HepG2 (cell line): ENCODE measurements around the gene IL27RA. TPM values are rescaled to one million over a fixed set of nuclear protein-coding genes. Genes with fewer than 3 reads are reported as not detected.

Source experiments
- AHR ChIP-seq: IDR thresholded peaks from 2 replicates; pipeline ENCODE4 v1.6.1; 2018; ENCODE audit warnings: missing genetic modification reagents, missing compliant biosample characterization
- CSRNP1 ChIP-seq: sonication (generic); formaldehyde crosslinking; IDR thresholded peaks from 2 replicates; pipeline ENCODE4 v1.8.1; 2023; ENCODE audit warnings: mild to moderate bottlenecking, missing genetic modification reagents
- DRAP1 ChIP-seq: IDR thresholded peaks from 2 replicates; pipeline ENCODE4 v1.6.1; 2016; ENCODE audit warnings: missing genetic modification reagents, missing compliant biosample characterization
- FOXO1 ChIP-seq: sonication (generic); formaldehyde crosslinking; IDR thresholded peaks from 2 replicates; pipeline ENCODE4 v1.4.0; 2020; ENCODE audit warnings: missing genetic modification reagents
- GABPA ChIP-seq, 2 experiments: IDR thresholded peaks; 2 replicates each; pipeline ENCODE4 v1.6.1; 2011 to 2016; ENCODE audit warnings: low read depth in 2 of 2, low read length in 1 of 2, missing biosample characterization in 1 of 2, missing genetic modification characterization in 1 of 2
- HMG20A ChIP-seq: IDR thresholded peaks from 2 replicates; pipeline ENCODE4 v1.6.1; 2016; ENCODE audit warnings: borderline replicate concordance
- KLF16 ChIP-seq, 2 experiments: sonication (generic) in 1 of 2; formaldehyde crosslinking in 1 of 2; IDR thresholded peaks; 2 replicates each; pipeline versions ENCODE4 v1.6.1 to v1.8.0; 2016 to 2023; ENCODE audit warnings: missing genetic modification reagents in 2 of 2, missing compliant biosample characterization in 1 of 2
- MIXL1 ChIP-seq: IDR thresholded peaks from 2 replicates; pipeline ENCODE4 v1.6.1; 2016
- MTF2 ChIP-seq: sonication (generic); formaldehyde crosslinking; IDR thresholded peaks from 2 replicates; pipeline ENCODE4 v1.5.0; 2020; ENCODE audit warnings: missing genetic modification reagents, borderline replicate concordance
- RFX1 ChIP-seq: fragments of 450-650 bp; IDR thresholded peaks from 2 replicates; pipeline ENCODE4 v1.6.1; 2017
- RFX5 ChIP-seq: IDR thresholded peaks from 2 replicates; pipeline ENCODE4 v1.6.1; 2011; ENCODE audit warnings: low read depth, low read length, improper control_type of control experiment
- RNF2 ChIP-seq: fragments of 450-650 bp; conservative IDR thresholded peaks from 2 replicates; pipeline ENCODE4 v1.6.1; 2016; ENCODE audit warnings: low read depth
- SIN3B ChIP-seq: fragments of 150-350 bp; IDR thresholded peaks from 2 replicates; pipeline ENCODE4 v1.6.1; 2014; ENCODE audit warnings: low read length
- TBX3 ChIP-seq: fragments of 450-650 bp; IDR thresholded peaks from 2 replicates; pipeline ENCODE4 v1.6.1; 2017; ENCODE audit warnings: antibody characterized with exemption, mild to moderate bottlenecking, inconsistent platforms, borderline replicate concordance
- ZKSCAN8 ChIP-seq: IDR thresholded peaks from 2 replicates; pipeline ENCODE4 v1.6.1; 2016; ENCODE audit warnings: borderline replicate concordance, missing genetic modification reagents, missing compliant biosample characterization
- ZNF234 ChIP-seq: sonication (generic); formaldehyde crosslinking; conservative IDR thresholded peaks from 2 replicates; pipeline ENCODE4 v1.5.1; 2020; ENCODE audit warnings: mild to moderate bottlenecking, missing genetic modification reagents
- ZNF484 ChIP-seq: sonication (generic); formaldehyde crosslinking; IDR thresholded peaks from 2 replicates; pipeline ENCODE4 v1.5.1; 2020; ENCODE audit warnings: mild to moderate bottlenecking, low read depth, missing genetic modification reagents, borderline replicate concordance
- ZNF513 ChIP-seq: sonication (generic); formaldehyde crosslinking; conservative IDR thresholded peaks from 2 replicates; pipeline ENCODE4 v1.5.0; 2020; ENCODE audit warnings: missing genetic modification reagents
- ZNF609 ChIP-seq: sonication (generic); formaldehyde crosslinking; IDR thresholded peaks from 2 replicates; pipeline ENCODE4 v1.4.0; 2020; ENCODE audit warnings: mild to moderate bottlenecking, missing genetic modification reagents, borderline replicate concordance
- ZNF740 ChIP-seq: sonication (generic); formaldehyde crosslinking; IDR thresholded peaks from 2 replicates; pipeline ENCODE4 v1.4.0; 2020; ENCODE audit warnings: missing genetic modification reagents
- ZNF891 ChIP-seq: sonication (generic); formaldehyde crosslinking; IDR thresholded peaks from 2 replicates; pipeline ENCODE4 v1.5.0; 2020; ENCODE audit warnings: mild to moderate bottlenecking, missing genetic modification reagents
- polyA plus RNA-seq, 8 experiments: library from polyadenylated mRNA; depleted of rRNA in 3 of 8; stranded (reverse) in 7 of 8; unstranded in 1 of 8; fragments of >200 nt; fragmentation: Illumina TruSeq in 4 of 8; extraction: Trizol in 4 of 8; gene quantifications; 2 replicates each; pipeline versions ENCODE4 v1.2.1 to v1.2.3, GENCODE V29; 2011 to 2016; ENCODE audit warnings: low read depth in 4 of 8, missing spikeins in 1 of 8, mixed read lengths in 1 of 8; ENCODE audit not compliant: insufficient read depth in 1 of 8
- total RNA-seq, 5 experiments: library from RNA; depleted of rRNA; stranded (reverse); fragments of >200 nt; fragmentation: Illumina TruSeq; extraction: Trizol; gene quantifications; 2 replicates each; pipeline ENCODE4 v1.2.3, GENCODE V29; 2016; ENCODE audit warnings: low read depth in 1 of 5

Gene IL27RA
- total and polyA plus RNA-seq, 2 of the 13 experiments (the other 11 are each of a cell fraction or from before 2014, with no cell fraction given), result 3.5 to 8.1 TPM

- TF ChIP-seq HMG20A (CRISPR knock-in tag) (no peak), MTF2 (CRISPR knock-in tag) (no peak), RFX5 (peak; percentile 69; the same call in 1 of the 2 replicates), FOXO1 (CRISPR knock-in tag) (no peak), CSRNP1 (CRISPR knock-in tag) (no peak), TBX3 (peak; percentile 98), ZKSCAN8 (CRISPR knock-in tag) (no peak), ZNF609 (CRISPR knock-in tag) (no peak), KLF16 (CRISPR knock-in tag; IDR thresholded peaks at IDR 0.05) (no peak), GABPA (IDR thresholded peaks at IDR 0.05; ENCODE audit: low read depth, low read length) (peak; percentile 35; the same call in 1 of the 2 replicates), GABPA (CRISPR knock-in tag; IDR thresholded peaks at IDR 0.05; ENCODE audit: low read depth) (peak; percentile 76), SIN3B (no peak), ZNF234 (CRISPR knock-in tag) (no peak), RNF2 (no peak), AHR (CRISPR knock-in tag) (no peak), DRAP1 (CRISPR knock-in tag) (peak; percentile 21; the same call in 1 of the 2 replicates), MIXL1 (no peak), ZNF740 (no peak), ZNF513 (CRISPR knock-in tag) (no peak), ZNF891 (CRISPR knock-in tag) (no peak), ZNF484 (CRISPR knock-in tag) (no peak), RFX1 (peak; percentile 99)
Measured at GRCh38 chr19:14006085-14006765, 25.3 kb upstream of the IL27RA start, which contains the start of gene RFX1 (continued).
